ENCODE measurements around the gene SLCO2A1. TPM values are rescaled to one million over a fixed set of nuclear protein-coding genes. Genes with fewer than 3 reads are reported as not detected.

The SLCO2A1 gene
- total RNA-seq, 3 donors from 2014 or later, result 4.2 to 11.1 (median 7.5) TPM

DNA sequence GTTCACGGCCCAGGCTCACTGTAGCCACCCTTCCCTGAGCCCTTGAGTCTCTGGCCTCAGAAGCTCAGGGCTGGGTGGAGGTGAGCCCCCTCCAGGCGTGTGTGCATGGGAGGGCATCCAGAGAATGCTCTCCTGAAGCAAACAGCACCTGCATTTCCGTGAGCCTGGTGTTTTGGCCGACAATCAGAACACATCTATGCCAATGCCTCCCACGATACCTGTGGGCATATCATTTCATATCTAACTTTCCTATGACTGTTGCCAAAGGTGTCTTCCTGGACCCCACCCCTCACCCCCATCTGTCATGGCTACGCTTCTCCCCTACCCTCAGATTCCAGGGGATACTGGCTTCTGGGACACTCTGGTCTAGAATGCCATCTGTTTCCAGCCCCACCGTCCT, 80.7 kb downstream of the SLCO2A1 start:
- H3K4me3 ChIP-seq, result no peak overlapping the region
- H3K36me3 ChIP-seq, result no peaks in the 10 kb centered on the region
- no peak for DNase-seq (ENCODE audit: low spot score in 2 of 2)
- no peaks in the 10 kb centered on the region for H3K9me3 ChIP-seq
- intact Hi-C loops (cut with DNase I; ENCODE audit: low total_unique reads), result no loop called here
- H3K27me3 ChIP-seq, result no peaks in the 10 kb centered on the region
- TF ChIP-seq POLR2AphosphoS5 (IDR thresholded peaks at IDR 0.05) (no peak), POLR2A (IDR thresholded peaks at IDR 0.05) (no peak)
- TF ChIP-seq, protein P1, sequence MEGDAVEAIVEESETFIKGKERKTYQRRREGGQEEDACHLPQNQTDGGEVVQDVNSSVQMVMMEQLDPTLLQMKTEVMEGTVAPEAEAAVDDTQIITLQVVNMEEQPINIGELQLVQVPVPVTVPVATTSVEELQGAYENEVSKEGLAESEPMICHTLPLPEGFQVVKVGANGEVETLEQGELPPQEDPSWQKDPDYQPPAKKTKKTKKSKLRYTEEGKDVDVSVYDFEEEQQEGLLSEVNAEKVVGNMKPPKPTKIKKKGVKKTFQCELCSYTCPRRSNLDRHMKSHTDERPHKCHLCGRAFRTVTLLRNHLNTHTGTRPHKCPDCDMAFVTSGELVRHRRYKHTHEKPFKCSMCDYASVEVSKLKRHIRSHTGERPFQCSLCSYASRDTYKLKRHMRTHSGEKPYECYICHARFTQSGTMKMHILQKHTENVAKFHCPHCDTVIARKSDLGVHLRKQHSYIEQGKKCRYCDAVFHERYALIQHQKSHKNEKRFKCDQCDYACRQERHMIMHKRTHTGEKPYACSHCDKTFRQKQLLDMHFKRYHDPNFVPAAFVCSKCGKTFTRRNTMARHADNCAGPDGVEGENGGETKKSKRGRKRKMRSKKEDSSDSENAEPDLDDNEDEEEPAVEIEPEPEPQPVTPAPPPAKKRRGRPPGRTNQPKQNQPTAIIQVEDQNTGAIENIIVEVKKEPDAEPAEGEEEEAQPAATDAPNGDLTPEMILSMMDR (IDR thresholded peaks at IDR 0.05), result no peak
- H3K27ac ChIP-seq, result peak overlapping the region; percentile 64 to 80
- H3K4me1 ChIP-seq, result peaks cover 0 to 19% of the 10 kb centered on the region in 2 donors

DNA sequence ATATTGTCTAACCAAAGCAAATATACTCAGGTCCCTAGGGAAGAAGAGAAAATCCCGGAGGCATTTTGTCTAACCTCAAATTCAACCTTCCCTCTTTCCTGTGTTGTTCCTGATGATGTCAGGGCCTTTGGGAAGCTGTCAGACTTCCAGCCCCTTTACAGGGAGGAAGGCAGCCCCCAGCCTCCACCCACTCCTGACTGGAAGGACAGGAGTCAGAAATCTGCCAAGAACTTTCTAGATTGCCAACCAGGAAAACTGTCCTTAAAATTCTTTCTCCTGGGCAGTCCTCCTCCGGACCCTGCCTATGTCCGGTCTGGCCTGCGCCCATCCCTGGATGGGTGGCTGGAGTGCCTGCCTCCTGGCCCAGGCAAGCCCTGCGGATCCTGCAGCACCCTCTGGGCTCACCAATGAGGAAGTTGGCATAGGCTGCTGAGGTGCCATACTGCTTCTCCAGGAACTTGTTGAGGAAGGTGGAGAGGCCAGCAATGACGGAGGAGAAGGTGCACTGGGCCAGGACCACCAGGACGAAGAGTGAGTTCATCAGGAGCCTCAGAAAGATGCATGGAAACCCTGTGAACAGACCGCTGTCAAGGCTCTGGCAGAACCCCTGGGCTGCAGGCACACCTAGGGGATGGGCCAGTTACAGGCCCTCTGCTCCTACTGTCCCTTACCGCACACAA, 81.5 kb downstream of the SLCO2A1 start:
- Histone ChIP-seq H3K27me3 (no peaks in the 10 kb centered on the region), H3K36me3 (no peaks in the 10 kb centered on the region), H3K9me3 (no peaks in the 10 kb centered on the region), H3K27ac (peak overlapping the region; percentile 64 to 80), H3K4me1 (peaks cover 4 to 25% of the 10 kb centered on the region in 2 donors), H3K4me3 (no peak overlapping the region)
- no peak for DNase-seq (ENCODE audit: low spot score in 2 of 2)
- TF ChIP-seq, protein P1 (IDR thresholded peaks at IDR 0.05), result no peak
- TF ChIP-seq POLR2AphosphoS5 (IDR thresholded peaks at IDR 0.05), result no peak
- TF ChIP-seq POLR2A (IDR thresholded peaks at IDR 0.05), result no peak
- intact Hi-C loops (cut with DNase I; ENCODE audit: low total_unique reads), result no loop called here

DNA sequence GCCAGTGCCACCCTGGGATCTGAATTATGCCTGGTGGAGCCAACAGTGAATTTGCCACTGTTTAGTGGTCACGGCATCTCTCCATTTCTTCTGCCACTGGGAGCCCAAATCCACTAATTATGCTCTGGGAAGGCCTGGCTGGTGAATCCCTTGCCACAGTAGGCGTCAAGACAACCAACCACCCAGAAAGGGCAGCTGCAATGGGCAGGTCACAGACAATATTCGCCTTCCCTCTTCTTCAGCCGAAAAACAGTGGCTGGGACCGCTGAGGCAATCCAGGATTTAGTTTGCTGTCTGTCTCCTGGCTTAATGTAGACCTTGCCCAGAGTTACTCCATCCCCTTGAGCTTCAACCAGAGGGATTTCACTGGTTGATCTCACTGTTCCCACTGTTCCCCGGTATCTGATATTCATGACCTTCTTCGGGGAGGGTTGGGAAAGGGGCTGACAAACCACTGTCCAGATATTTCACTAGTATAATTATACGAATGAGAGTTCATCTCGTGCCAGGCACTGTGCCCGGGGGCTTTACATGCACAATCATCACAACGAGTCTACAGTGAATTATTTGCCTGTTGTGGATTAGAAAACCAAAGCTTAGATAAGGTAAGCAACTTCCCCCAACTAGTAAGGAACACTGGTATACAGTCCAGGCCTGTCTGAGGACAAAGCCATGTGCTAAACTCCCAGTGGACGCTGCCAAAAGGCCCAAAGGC, 84.2 kb downstream of the SLCO2A1 start:
- Histone ChIP-seq H3K4me3 (no peak overlapping the region), H3K27me3 (no peaks in the 10 kb centered on the region), H3K4me1 (peaks cover 4 to 42% of the 10 kb centered on the region in 2 donors), H3K36me3 (no peaks in the 10 kb centered on the region), H3K27ac (peak overlapping the region; percentile 84 to 85), H3K9me3 (no peaks in the 10 kb centered on the region)
- intact Hi-C loops (cut with DNase I; ENCODE audit: low total_unique reads), result no loop called here
- TF ChIP-seq POLR2A (IDR thresholded peaks at IDR 0.05) (no peak), POLR2AphosphoS5 (IDR thresholded peaks at IDR 0.05) (no peak)
- TF ChIP-seq, protein P1 (IDR thresholded peaks at IDR 0.05), result no peak
- no peak for DNase-seq (ENCODE audit: low spot score in 2 of 2)

DNA sequence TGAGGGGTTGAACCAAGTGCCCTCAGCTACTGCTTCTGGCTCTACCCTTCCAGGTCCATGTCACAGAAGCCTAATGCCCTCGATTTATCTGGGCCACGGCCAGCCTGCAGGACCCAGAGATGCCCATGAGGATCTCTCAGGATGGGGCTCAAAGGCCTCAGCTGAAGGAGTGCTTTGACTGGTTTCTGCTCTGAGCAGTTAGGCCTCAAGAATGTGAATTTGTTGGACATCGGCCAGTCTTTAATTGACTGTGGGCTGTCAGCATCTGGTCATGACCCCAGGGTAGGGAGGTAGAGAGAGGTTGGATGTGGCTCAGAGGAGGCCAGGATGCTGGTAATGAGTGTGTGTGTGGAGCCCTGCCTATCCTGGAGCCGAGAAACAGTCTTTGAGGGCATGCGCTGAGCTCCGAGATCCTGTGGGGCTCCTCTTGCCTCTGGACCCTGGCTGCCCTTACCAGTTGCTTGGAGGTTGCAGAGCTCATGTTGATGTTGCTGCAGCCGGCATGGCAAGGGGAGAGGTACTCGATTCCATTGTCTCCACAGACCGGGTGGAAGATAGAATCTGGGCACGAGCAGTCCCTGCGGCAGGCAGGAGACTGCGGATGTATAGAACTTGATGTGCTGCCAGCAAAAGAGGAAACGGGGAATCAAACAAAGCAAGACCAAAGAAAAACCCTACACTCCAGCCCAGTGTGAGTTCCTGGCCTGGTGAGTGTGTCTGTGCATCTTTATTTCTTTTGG, 84.9 kb downstream of the SLCO2A1 start:
- H3K4me1 ChIP-seq, result peaks cover 4 to 42% of the 10 kb centered on the region in 2 donors
- DNase-seq (ENCODE audit: low spot score in 2 of 2), result peak in 1 of 2 donors; percentile 80
- peak overlapping the region; percentile 84 to 85 for H3K27ac ChIP-seq
- no peaks in the 10 kb centered on the region for H3K9me3 ChIP-seq
- peak in 1 of 3 donors; percentile 71 for TF ChIP-seq POLR2AphosphoS5 (IDR thresholded peaks at IDR 0.05)
- no peak for TF ChIP-seq POLR2A (IDR thresholded peaks at IDR 0.05)
- TF ChIP-seq, protein P1 (IDR thresholded peaks at IDR 0.05), result no peak
- H3K27me3 ChIP-seq, result no peaks in the 10 kb centered on the region
- H3K4me3 ChIP-seq, result no peak overlapping the region
- intact Hi-C loops (cut with DNase I; ENCODE audit: low total_unique reads), result no loop called here
- no peaks in the 10 kb centered on the region for H3K36me3 ChIP-seq

Data from breast epithelium (tissue), 4 donors.